Gastroesophageal sphincter (tissue), 4 donors: ENCODE results near the gene MRTFB. TPM values are rescaled to one million over a fixed set of nuclear protein-coding genes. Genes with fewer than 3 reads are reported as not detected.

Experiments used
- ATAC-seq: fragments of 150-250 bp; one replicate; pipeline ENCODE4 v1.9.1; 2016; ENCODE audit warnings: mild to moderate bottlenecking, moderate library complexity
- H3K27ac ChIP-seq, 4 donors: fragments of 200-600 bp; sonication (generic) in 3 of 4; 1 replicate in 3 of 4; 2 replicates in 1 of 4; pipeline ENCODE4 v1.5.1; 2016 to 2019
- H3K27me3 ChIP-seq: fragments of 200-600 bp; sonication (generic); one replicate; pipeline ENCODE4 v1.5.1; 2019
- H3K36me3 ChIP-seq, 2 donors: fragments of 200-600 bp; sonication (generic); one replicate each; pipeline ENCODE4 v1.5.1; 2019; ENCODE audit warnings: control low read depth in 1 of 2
- H3K4me1 ChIP-seq, 3 donors: fragments of 200-600 bp; sonication (generic); 1 replicate in 2 of 3; 2 replicates in 1 of 3; pipeline ENCODE4 v1.5.1; 2016 to 2019; ENCODE audit warnings: control low read depth in 2 of 3
- H3K4me3 ChIP-seq, 2 donors: fragments of 200-600 bp; sonication (generic); one replicate each; pipeline ENCODE4 v1.5.1; 2019; ENCODE audit warnings: mild to moderate bottlenecking in 1 of 2, moderate library complexity in 1 of 2
- H3K9me3 ChIP-seq, 3 donors: fragments of 200-600 bp; sonication (generic); one replicate each; pipeline ENCODE4 v1.5.1; 2017 to 2019; ENCODE audit warnings: control low read depth in 2 of 3
- CTCF ChIP-seq, 4 experiments: fragments of 200-600 bp in 2 of 4; fragments of 450-650 bp in 2 of 4; sonication (generic) in 1 of 4; IDR thresholded peaks; one replicate each; pipeline ENCODE4 v1.5.1; 2017 to 2019; ENCODE audit warnings: antibody characterized with exemption in 4 of 4, mild to moderate bottlenecking in 2 of 4, moderate library complexity in 2 of 4
- EP300 ChIP-seq: sonication (generic); formaldehyde crosslinking; IDR thresholded peaks from one replicate; pipeline ENCODE4 v1.6.1; 2017; ENCODE audit warnings: antibody characterized with exemption, mild to moderate bottlenecking
- POLR2A ChIP-seq, 2 donors: fragments of 450-650 bp; IDR thresholded peaks; one replicate each; pipeline ENCODE4 v1.6.1; 2017; ENCODE audit warnings: antibody characterized with exemption in 2 of 2, mild to moderate bottlenecking in 2 of 2, moderate library complexity in 1 of 2
- POLR2AphosphoS5 ChIP-seq: sonication (generic); formaldehyde crosslinking; IDR thresholded peaks from one replicate; pipeline ENCODE4 v1.6.1; 2017; ENCODE audit warnings: antibody characterized with exemption
- WGBS, 2 donors: methylation state at CpG; one replicate each; pipeline ENCODE4 v1.1.5; 2018; ENCODE audit warnings: low coverage in 1 of 2; 5-methylcytosine and 5-hydroxymethylcytosine counted together
- total RNA-seq, 4 donors: library from RNA; depleted of rRNA; stranded (reverse); fragments of >200 nt; gene quantifications; one replicate each; pipeline ENCODE4 v1.1.0, GENCODE V29; 2016

The MRTFB gene
- total RNA-seq, 4 donors from 2014 or later = 38.8 to 53.1 (median 41.1) TPM

GRCh38 chr16:14249291-14250032, 178.3 kb downstream of the MRTFB start:
- ATAC-seq = no peak
- Histone ChIP-seq H3K27me3 (no peaks in the 10 kb centered on the region), H3K36me3 (peaks cover 0 to 98% of the 10 kb centered on the region in 2 donors), H3K4me1 (no peaks in the 10 kb centered on the region), H3K9me3 (no peaks in the 10 kb centered on the region), H3K4me3 (no peak overlapping the region), H3K27ac (no peak overlapping the region)
- 61 to 69% methylated on average over 7 of the region's 7 CpGs for WGBS, 2 donors
- peak; percentile 64 to 83 (median 71) for TF ChIP-seq CTCF (IDR thresholded peaks at IDR 0.05)
- TF ChIP-seq EP300 = no peak
- TF ChIP-seq POLR2A (IDR thresholded peaks at IDR 0.05) = no peak
- TF ChIP-seq POLR2AphosphoS5 = no peak

- no peak overlapping the region for H3K27ac ChIP-seq
- ATAC-seq = no peak
- H3K27me3 ChIP-seq = no peaks in the 10 kb centered on the region
- 80 to 88% methylated on average over 1 to 2 of the region's 2 CpGs for WGBS, 2 donors
- TF ChIP-seq EP300 = no peak
- no peak for TF ChIP-seq POLR2AphosphoS5
- no peak for TF ChIP-seq POLR2A (IDR thresholded peaks at IDR 0.05)
- TF ChIP-seq CTCF (IDR thresholded peaks at IDR 0.05) = no peak
- peaks cover 0 to 96% of the 10 kb centered on the region in 2 donors for H3K36me3 ChIP-seq
- H3K9me3 ChIP-seq = no peaks in the 10 kb centered on the region
- no peak overlapping the region for H3K4me3 ChIP-seq
- no peaks in the 10 kb centered on the region for H3K4me1 ChIP-seq
Measured at GRCh38 chr16:14251419-14251818, 180.3 kb downstream of the MRTFB start.

- Histone ChIP-seq H3K4me3 (no peak overlapping the region), H3K36me3 (peaks cover 4 to 96% of the 10 kb centered on the region in 2 donors), H3K9me3 (no peaks in the 10 kb centered on the region), H3K4me1 (no peaks in the 10 kb centered on the region), H3K27me3 (no peaks in the 10 kb centered on the region), H3K27ac (no peak overlapping the region)
- TF ChIP-seq POLR2A (IDR thresholded peaks at IDR 0.05) (no peak), CTCF (IDR thresholded peaks at IDR 0.05) (no peak), EP300 (no peak), POLR2AphosphoS5 (no peak)
- no peak for ATAC-seq
Measured at GRCh38 chr16:14252860-14253259, 181.7 kb downstream of the MRTFB start.

- Histone ChIP-seq H3K36me3 (peaks cover 7 to 98% of the 10 kb centered on the region in 2 donors), H3K9me3 (no peaks in the 10 kb centered on the region), H3K4me1 (no peaks in the 10 kb centered on the region), H3K27me3 (no peaks in the 10 kb centered on the region), H3K27ac (no peak overlapping the region), H3K4me3 (no peak overlapping the region)
- WGBS, 2 donors = 81 to 92% methylated on average over 3 to 4 of the region's 5 CpGs
- ATAC-seq = no peak
- no peak for TF ChIP-seq CTCF (IDR thresholded peaks at IDR 0.05)
Measured at GRCh38 chr16:14263011-14263410, 191.9 kb downstream of the MRTFB start.

- TF ChIP-seq CTCF (IDR thresholded peaks at IDR 0.05) = no peak
- no peak for TF ChIP-seq POLR2A (IDR thresholded peaks at IDR 0.05)
- TF ChIP-seq EP300 = no peak
- TF ChIP-seq POLR2AphosphoS5 = no peak
- no peak overlapping the region for H3K4me3 ChIP-seq
- H3K27me3 ChIP-seq = no peaks in the 10 kb centered on the region
- WGBS, 2 donors = 91 to 93% methylated on average over 7 to 8 of the region's 8 CpGs
- no peaks in the 10 kb centered on the region for H3K4me1 ChIP-seq
- no peaks in the 10 kb centered on the region for H3K9me3 ChIP-seq
- no peak overlapping the region for H3K27ac ChIP-seq
- peaks cover 6 to 90% of the 10 kb centered on the region in 2 donors for H3K36me3 ChIP-seq
- ATAC-seq = no peak
Measured at GRCh38 chr16:14263769-14264168, 192.7 kb downstream of the MRTFB start.
